Kidney (tissue), 14 donors: ENCODE data around the gene PROSER3. TPM values are rescaled to one million over a fixed set of nuclear protein-coding genes. Genes with fewer than 3 reads are reported as not detected.

Experiments
- DNase-seq, 5 donors: peaks; one replicate each; pipeline ENCODE4 v3.0.0-alpha.2; 2013 to 2020
- FAIRE-seq: peaks from 2 replicates; lab custom pipeline; 2012; peaks lifted over from hg19 to GRCh38; lab: Jason Lieb, UNC
- H3K27ac ChIP-seq, 2 donors: one replicate each; pipeline ENCODE4 v1.7.0; 2013; ENCODE audit warnings: low read depth in 2 of 2, low read length in 2 of 2, inconsistent platforms in 1 of 2
- H3K27me3 ChIP-seq: one replicate; pipeline ENCODE4 v1.7.1; 2013; ENCODE audit warnings: low read length, inconsistent platforms; ENCODE audit not compliant: control insufficient read depth, insufficient read depth
- H3K36me3 ChIP-seq, 3 donors: one replicate each; pipeline versions ENCODE4 v1.7.0 to v1.7.1; 2013; ENCODE audit warnings: low read length in 3 of 3, control low read depth in 1 of 3, inconsistent platforms in 1 of 3; ENCODE audit not compliant: insufficient read depth in 3 of 3, control insufficient read depth in 2 of 3
- H3K4me1 ChIP-seq, 3 donors: one replicate each; pipeline versions ENCODE4 v1.7.0 to v1.7.1; 2013; ENCODE audit warnings: low read length in 3 of 3, inconsistent platforms in 1 of 3, low read depth in 1 of 3; ENCODE audit not compliant: control insufficient read depth in 2 of 3, insufficient read depth in 2 of 3
- H3K4me3 ChIP-seq, 3 donors: one replicate each; pipeline versions ENCODE4 v1.7.0 to v1.8.1; 2013; ENCODE audit warnings: low read length in 3 of 3, control low read depth in 1 of 3, inconsistent platforms in 1 of 3
- H3K9ac ChIP-seq, 3 donors: one replicate each; pipeline versions ENCODE4 v1.7.0 to v1.7.1; 2013; ENCODE audit warnings: low read length in 3 of 3, control low read depth in 1 of 3, inconsistent platforms in 1 of 3
- H3K9me3 ChIP-seq, 3 donors: one replicate each; pipeline versions ENCODE4 v1.7.0 to v1.7.1; 2013; ENCODE audit warnings: low read length in 3 of 3, control low read depth in 1 of 3, inconsistent platforms in 1 of 3; ENCODE audit not compliant: control insufficient read depth in 2 of 3, insufficient read depth in 1 of 3
- intact Hi-C: fragments of 100-400 bp; cut with DNase I; formaldehyde crosslinking; loops from one replicate; pipeline ENCODE4 v1.11.1; 2022
- polyA plus RNA-seq: library from polyadenylated mRNA; stranded (reverse); fragments of 350-450 nt; fragmentation: Illumina TruSeq; extraction: RNeasy Lipid Tissue Mini Kit (QIAGEN cat#74804); gene quantifications from one replicate; pipeline ENCODE4 v1.2.3, GENCODE V29; 2014; ENCODE audit warnings: low read depth, low replicate concordance; ENCODE audit not compliant: insufficient read depth
- total RNA-seq: library from RNA; stranded (reverse); fragmentation: NEBNext Ultra II Directional; extraction: Animal tissue kit (Norgen Biotek cat#: 25700); gene quantifications from one replicate; pipeline ENCODE4 v1.2.1, GENCODE V29; 2021
- TF ChIP-seq, protein P1 (sequence below): IDR thresholded peaks from 3 replicates; pipeline ENCODE4 v1.5.1; 2012; ENCODE audit warnings: mild to moderate bottlenecking, moderate library complexity, borderline replicate concordance; ENCODE audit not compliant: insufficient read depth; ENCODE audit errors: extremely low read depth
- donor health status: control.
- donor health status: control.
- donor health status: control.
- donor health status: control.
- donor health status: control.
- donor health status: DM: yes; HTN: yes; CAD: no.
- donor health status: Normal renal cell carcinoma (clear cell type).

Gene PROSER3
- total and polyA plus RNA-seq, 2 donors from 2014 or later = 2.8 to 34.9 TPM

DNA sequence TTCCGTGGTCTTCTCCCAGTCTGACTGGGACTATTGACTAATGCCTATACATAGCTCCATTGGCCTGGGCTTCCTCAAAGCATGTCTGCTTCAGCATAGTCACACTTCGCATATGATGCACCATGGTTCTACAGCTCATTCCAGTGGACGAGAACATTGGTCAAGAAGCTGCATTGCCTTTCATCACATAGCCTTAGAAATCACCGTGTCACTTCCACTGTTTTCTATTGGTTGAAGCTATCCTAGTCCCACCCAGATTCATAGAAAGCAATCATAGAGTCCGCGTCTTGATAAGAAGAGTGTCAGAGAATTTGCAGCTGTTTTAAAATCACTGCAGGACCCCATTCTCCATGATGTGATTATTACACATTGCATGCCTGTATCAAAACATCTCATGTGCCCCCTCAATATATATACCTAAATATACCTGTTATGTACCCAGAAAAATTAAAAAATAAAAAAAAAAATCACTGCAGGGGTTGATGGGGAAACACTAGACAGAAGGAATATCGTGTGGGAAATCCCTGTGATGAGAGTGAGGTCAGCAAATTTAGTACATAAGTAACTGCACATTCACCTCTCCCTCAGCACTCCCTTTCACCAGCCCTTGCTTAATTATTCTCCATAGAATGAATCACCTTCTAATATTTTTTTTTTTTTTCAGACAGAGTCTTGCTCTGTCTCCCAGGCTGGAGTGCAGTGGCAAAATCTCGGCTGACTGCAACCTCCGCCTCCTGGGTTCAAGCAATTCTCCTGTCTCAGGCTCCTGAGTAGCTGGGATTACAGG is 15.2 kb downstream of the PROSER3 start:
- TF ChIP-seq, protein P1, sequence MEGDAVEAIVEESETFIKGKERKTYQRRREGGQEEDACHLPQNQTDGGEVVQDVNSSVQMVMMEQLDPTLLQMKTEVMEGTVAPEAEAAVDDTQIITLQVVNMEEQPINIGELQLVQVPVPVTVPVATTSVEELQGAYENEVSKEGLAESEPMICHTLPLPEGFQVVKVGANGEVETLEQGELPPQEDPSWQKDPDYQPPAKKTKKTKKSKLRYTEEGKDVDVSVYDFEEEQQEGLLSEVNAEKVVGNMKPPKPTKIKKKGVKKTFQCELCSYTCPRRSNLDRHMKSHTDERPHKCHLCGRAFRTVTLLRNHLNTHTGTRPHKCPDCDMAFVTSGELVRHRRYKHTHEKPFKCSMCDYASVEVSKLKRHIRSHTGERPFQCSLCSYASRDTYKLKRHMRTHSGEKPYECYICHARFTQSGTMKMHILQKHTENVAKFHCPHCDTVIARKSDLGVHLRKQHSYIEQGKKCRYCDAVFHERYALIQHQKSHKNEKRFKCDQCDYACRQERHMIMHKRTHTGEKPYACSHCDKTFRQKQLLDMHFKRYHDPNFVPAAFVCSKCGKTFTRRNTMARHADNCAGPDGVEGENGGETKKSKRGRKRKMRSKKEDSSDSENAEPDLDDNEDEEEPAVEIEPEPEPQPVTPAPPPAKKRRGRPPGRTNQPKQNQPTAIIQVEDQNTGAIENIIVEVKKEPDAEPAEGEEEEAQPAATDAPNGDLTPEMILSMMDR = no peak
- Histone ChIP-seq H3K4me1 (peaks cover 0 to 4% (median 4%) of the 10 kb centered on the region in 3 donors), H3K27ac (no peak overlapping the region), H3K4me3 (no peak overlapping the region), H3K9ac (no peak overlapping the region), H3K27me3 (no peaks in the 10 kb centered on the region), H3K36me3 (no peaks in the 10 kb centered on the region), H3K9me3 (no peaks in the 10 kb centered on the region)
- intact Hi-C loops = no loop called here
- FAIRE-seq (no peak), DNase-seq (no peak)

GRCh38 chr19:35774274-35775045 is 16.5 kb downstream of the PROSER3 start:
- FAIRE-seq (no peak), DNase-seq (peak in 1 of 5 donors; percentile 63)
- Histone ChIP-seq H3K9ac (no peak overlapping the region), H3K9me3 (no peaks in the 10 kb centered on the region), H3K4me3 (peak overlapping the region in 2 of 3 donors; percentile 46 to 56), H3K36me3 (no peaks in the 10 kb centered on the region), H3K27ac (no peak overlapping the region), H3K4me1 (peaks cover 0 to 4% (median 3%) of the 10 kb centered on the region in 3 donors), H3K27me3 (no peaks in the 10 kb centered on the region)
- intact Hi-C loops = no loop called here
- TF ChIP-seq, protein P1 = no peak

GRCh38 chr19:35775046-35775297 is 17.0 kb downstream of the PROSER3 start:
- TF ChIP-seq, protein P1 = no peak
- Histone ChIP-seq H3K4me3 (peak overlapping the region; percentile 46 to 59 (median 56)), H3K36me3 (no peaks in the 10 kb centered on the region), H3K9ac (peak overlapping the region in 1 of 3 donors; percentile 10), H3K27me3 (no peaks in the 10 kb centered on the region), H3K27ac (no peak overlapping the region), H3K4me1 (peaks cover 0 to 4% (median 3%) of the 10 kb centered on the region in 3 donors), H3K9me3 (no peaks in the 10 kb centered on the region)
- no peak for FAIRE-seq
- no peak for DNase-seq
- intact Hi-C loops = no loop called here
